Cerebellar cortex (tissue), 1 donor: ENCODE results near the gene RAE1.
"Not testable (repeated sequence)": the region's sequence is repeated elsewhere in the genome, so short reads cannot be mapped to it uniquely, and the experiment has no call there.

ENCODE experiments used
- DNase-seq: peaks from one replicate; pipeline ENCODE4 v3.0.0-alpha.2; 2015; ENCODE audit warnings: low spot score

The RAE1 gene

GRCh38 chr20:57414867-57415592, 64.0 kb downstream of the RAE1 start:
- no peak for DNase-seq

- DNase-seq: no peak
These were observed 64.7 kb downstream of the RAE1 start for GRCh38 chr20:57415771-57416170.

GRCh38 chr20:57416296-57417022, 65.4 kb downstream of the RAE1 start:
- DNase-seq: no peak

- DNase-seq: no peak
These were observed 66.1 kb downstream of the RAE1 start for GRCh38 chr20:57417051-57417689.

GRCh38 chr20:57417830-57418780, 67.0 kb downstream of the RAE1 start:
- no peak for DNase-seq

GRCh38 chr20:57419479-57419878, 68.4 kb downstream of the RAE1 start:
- DNase-seq: not testable (repeated sequence)

- DNase-seq: no peak
These were observed 69.7 kb downstream of the RAE1 start for GRCh38 chr20:57420571-57421252.

GRCh38 chr20:57421253-57422220, 70.5 kb downstream of the RAE1 start:
- DNase-seq: no peak

- no peak for DNase-seq
These were observed 71.2 kb downstream of the RAE1 start for GRCh38 chr20:57422254-57422653.

- no peak for DNase-seq
These were observed 74.3 kb downstream of the RAE1 start for GRCh38 chr20:57425150-57426013.

GRCh38 chr20:57426271-57426689, 75.2 kb downstream of the RAE1 start:
- no peak for DNase-seq

- DNase-seq: no peak
These were observed 75.8 kb downstream of the RAE1 start for GRCh38 chr20:57426831-57427230.

- DNase-seq: peak; percentile 27
These were observed 77.5 kb downstream of the RAE1 start for GRCh38 chr20:57428324-57429158.
